Measurements from ENCODE around the gene NCOA7.
"Not testable (repeated sequence)": the region's sequence is repeated elsewhere in the genome, so short reads cannot be mapped to it uniquely, and the experiment has no call there.

The NCOA7 gene

GRCh38 chr6:125940247-125941041 lies 149.7 kb downstream of the NCOA7 start:
- H3K9me3 Mint-ChIP-seq, result no peaks in the 10 kb centered on the region

DNA sequence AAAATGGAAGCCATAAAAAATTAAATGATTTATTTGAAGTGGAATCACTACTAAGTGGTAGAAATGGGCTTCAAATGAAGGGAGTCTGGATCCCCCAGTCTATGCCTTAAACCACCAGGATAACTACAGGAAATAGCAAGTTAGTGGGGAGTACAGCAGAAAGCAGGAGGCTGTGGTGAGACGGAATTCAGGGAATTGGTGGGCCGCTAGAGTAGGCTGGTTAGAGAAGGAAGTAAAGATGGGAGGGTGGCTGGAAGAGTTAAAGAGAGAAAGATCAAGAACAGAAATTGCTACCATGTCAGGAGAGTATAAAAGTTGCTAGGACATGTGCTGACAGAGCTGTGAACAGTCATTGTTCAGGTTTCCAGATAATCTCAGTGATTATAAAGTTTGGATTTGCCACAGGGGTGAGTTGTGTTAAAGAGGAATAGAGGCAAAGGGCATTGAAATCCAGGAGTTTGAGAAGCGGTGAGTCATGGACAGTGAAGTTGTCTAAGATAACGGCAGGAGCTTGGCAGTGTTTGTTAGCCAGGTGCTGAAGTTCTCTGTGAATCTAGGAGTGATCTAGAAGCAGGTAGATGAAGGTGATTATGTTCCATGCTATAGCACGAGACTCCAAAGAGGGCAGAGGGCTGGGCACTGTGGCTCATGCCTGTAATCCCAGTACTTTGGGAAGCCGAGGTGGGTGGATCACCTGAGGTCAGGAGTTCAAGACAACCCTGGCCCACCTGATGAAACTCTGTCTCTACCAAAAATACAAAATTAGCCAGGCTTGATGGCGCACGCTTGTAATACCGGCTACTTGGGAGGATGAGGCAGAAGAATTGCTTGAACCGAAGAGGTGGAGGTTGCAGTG lies 152.1 kb downstream of the NCOA7 start:
- H3K27ac Mint-ChIP-seq, result no peak overlapping the region
- H3K9me3 Mint-ChIP-seq, result no peaks in the 10 kb centered on the region
- no peaks in the 10 kb centered on the region for H3K36me3 Mint-ChIP-seq
- H3K4me1 Mint-ChIP-seq, result peaks cover 4% of the 10 kb centered on the region
- H3K4me3 Mint-ChIP-seq, result no peak overlapping the region
- H3K27me3 Mint-ChIP-seq, result peaks cover 7% of the 10 kb centered on the region

More at GRCh38 chr6:125940247-125941041, 149.7 kb downstream of the NCOA7 start:
- no peak overlapping the region for H3K27ac Mint-ChIP-seq
- no peak overlapping the region for H3K4me3 Mint-ChIP-seq
- H3K27me3 Mint-ChIP-seq, result peaks cover 7% of the 10 kb centered on the region
- H3K4me1 Mint-ChIP-seq, result peaks cover 4% of the 10 kb centered on the region
- no peaks in the 10 kb centered on the region for H3K36me3 Mint-ChIP-seq

GRCh38 chr6:125943528-125944433 lies 153.0 kb downstream of the NCOA7 start:
- Mint-ChIP-seq H3K27ac (no peak overlapping the region), H3K4me1 (peaks cover 4% of the 10 kb centered on the region), H3K4me3 (no peak overlapping the region)

GRCh38 chr6:125944434-125944816 lies 153.7 kb downstream of the NCOA7 start:
- Mint-ChIP-seq H3K27me3 (peaks cover 3% of the 10 kb centered on the region), H3K36me3 (no peaks in the 10 kb centered on the region), H3K4me1 (peaks cover 4% of the 10 kb centered on the region), H3K27ac (no peak overlapping the region), H3K4me3 (no peak overlapping the region), H3K9me3 (no peaks in the 10 kb centered on the region)

More at GRCh38 chr6:125943528-125944433, 153.0 kb downstream of the NCOA7 start:
- H3K36me3 Mint-ChIP-seq, result no peaks in the 10 kb centered on the region
- peaks cover 7% of the 10 kb centered on the region for H3K27me3 Mint-ChIP-seq
- H3K9me3 Mint-ChIP-seq, result no peaks in the 10 kb centered on the region

DNA sequence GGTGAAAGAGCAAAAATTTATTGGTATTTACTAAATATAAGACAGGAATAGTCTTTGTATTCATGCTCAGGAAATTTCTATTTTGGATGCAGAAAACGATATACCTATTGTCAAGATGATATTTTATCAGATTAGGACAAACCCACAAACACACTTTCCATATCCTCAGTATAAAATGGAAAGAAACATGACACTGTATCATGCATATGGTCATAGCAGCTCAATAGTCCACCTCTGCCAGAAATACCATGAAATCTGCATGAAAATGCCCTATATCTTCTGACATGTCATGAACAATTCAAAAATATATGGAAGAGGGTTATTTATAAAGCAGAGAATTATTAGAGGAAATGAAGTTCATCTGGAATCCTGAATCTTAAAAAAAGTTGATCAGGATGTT lies 154.1 kb downstream of the NCOA7 start:
- Mint-ChIP-seq H3K27me3 (peaks cover 1% of the 10 kb centered on the region), H3K9me3 (no peaks in the 10 kb centered on the region), H3K27ac (no peak overlapping the region), H3K4me1 (peaks cover 4% of the 10 kb centered on the region), H3K36me3 (no peaks in the 10 kb centered on the region), H3K4me3 (no peak overlapping the region)

GRCh38 chr6:125945378-125946141 lies 154.8 kb downstream of the NCOA7 start:
- Mint-ChIP-seq H3K9me3 (no peaks in the 10 kb centered on the region), H3K27me3 (peaks cover 2% of the 10 kb centered on the region), H3K4me1 (peaks cover 4% of the 10 kb centered on the region), H3K36me3 (no peaks in the 10 kb centered on the region), H3K27ac (no peak overlapping the region), H3K4me3 (no peak overlapping the region)

DNA sequence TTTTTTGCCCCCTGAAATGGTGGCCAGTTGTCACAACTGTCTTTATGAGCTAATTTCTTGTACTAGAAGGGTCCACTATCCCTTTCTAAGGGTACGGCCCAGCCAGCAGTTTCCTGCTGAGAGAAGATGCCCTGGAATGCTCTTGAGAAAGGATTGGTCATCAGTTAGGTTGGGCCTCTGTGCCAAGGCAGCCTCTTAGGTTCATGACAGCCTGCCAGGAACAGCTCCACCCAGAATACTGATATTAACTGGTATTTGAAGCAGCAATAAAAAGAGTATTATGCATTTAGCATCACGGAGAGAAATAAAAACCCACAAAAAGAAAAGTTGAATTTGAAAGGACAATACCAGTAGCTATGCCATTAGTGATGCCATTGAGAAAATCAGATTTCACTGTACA lies 156.9 kb downstream of the NCOA7 start:
- Mint-ChIP-seq H3K9me3 (no peaks in the 10 kb centered on the region), H3K36me3 (no peaks in the 10 kb centered on the region), H3K4me1 (peaks cover 4% of the 10 kb centered on the region), H3K4me3 (no peak overlapping the region), H3K27me3 (peaks cover 2% of the 10 kb centered on the region), H3K27ac (no peak overlapping the region)

DNA sequence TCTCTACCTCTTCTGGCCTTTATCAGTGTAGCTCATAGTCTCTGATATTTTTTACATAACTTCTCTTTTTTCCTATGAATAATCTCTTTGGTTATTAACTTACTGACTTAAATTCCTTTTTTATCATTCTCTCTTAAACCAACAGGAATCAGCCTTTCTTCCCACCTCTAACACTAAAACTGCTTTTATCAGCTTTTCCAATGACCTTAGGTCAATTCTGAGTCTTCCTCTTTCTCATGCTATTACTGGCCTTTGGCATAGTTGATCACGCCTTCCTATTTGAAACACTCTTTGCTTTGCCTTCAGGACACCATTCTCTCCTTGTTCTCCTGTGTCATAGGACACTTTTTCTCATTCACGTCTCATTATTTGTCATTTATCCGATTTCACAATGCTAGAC lies 157.7 kb downstream of the NCOA7 start:
- Mint-ChIP-seq H3K4me3 (no peak overlapping the region), H3K27ac (no peak overlapping the region), H3K4me1 (peaks cover 4% of the 10 kb centered on the region), H3K9me3 (no peaks in the 10 kb centered on the region), H3K36me3 (no peaks in the 10 kb centered on the region), H3K27me3 (peaks cover 2% of the 10 kb centered on the region)

- Mint-ChIP-seq H3K9me3 (no peaks in the 10 kb centered on the region), H3K27ac (no peak overlapping the region), H3K27me3 (peaks cover 2% of the 10 kb centered on the region), H3K36me3 (no peaks in the 10 kb centered on the region), H3K4me3 (no peak overlapping the region), H3K4me1 (no peaks in the 10 kb centered on the region)
Observed at GRCh38 chr6:125949069-125949468, 158.3 kb downstream of the NCOA7 start.

GRCh38 chr6:125950293-125950692 lies 159.5 kb downstream of the NCOA7 start:
- no peak overlapping the region for H3K4me3 Mint-ChIP-seq
- H3K27me3 Mint-ChIP-seq, result peaks cover 2% of the 10 kb centered on the region
- no peaks in the 10 kb centered on the region for H3K9me3 Mint-ChIP-seq
- no peak overlapping the region for H3K27ac Mint-ChIP-seq
- no peaks in the 10 kb centered on the region for H3K4me1 Mint-ChIP-seq
- H3K36me3 Mint-ChIP-seq, result no peaks in the 10 kb centered on the region

DNA sequence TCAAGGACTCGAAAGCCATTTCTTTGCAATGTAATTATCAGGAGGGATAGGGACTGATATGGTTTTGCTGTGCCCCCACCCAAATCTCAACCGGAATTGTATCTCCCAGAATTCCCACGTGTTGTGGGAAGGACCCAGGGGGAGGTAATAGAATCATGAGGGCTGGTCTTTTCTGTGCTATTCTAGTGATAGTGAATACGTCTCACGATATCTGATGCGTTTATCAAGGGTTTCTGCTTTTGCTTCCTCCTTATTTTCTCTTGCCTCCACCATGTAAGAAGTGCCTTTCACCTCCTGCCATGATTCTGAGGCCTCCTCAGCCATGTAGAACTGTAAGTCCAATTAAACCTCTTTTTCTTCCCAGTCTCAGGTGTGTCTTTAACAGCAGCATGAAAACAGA lies 160.0 kb downstream of the NCOA7 start:
- H3K9me3 Mint-ChIP-seq, H3K36me3 Mint-ChIP-seq, H3K4me3 Mint-ChIP-seq, H3K27me3 Mint-ChIP-seq, H3K4me1 Mint-ChIP-seq, H3K27ac Mint-ChIP-seq: not testable (repeated sequence)

- H3K36me3 Mint-ChIP-seq, result no peaks in the 10 kb centered on the region
- no peak overlapping the region for H3K4me3 Mint-ChIP-seq
- no peak overlapping the region for H3K27ac Mint-ChIP-seq
- H3K27me3 Mint-ChIP-seq, result peaks cover 2% of the 10 kb centered on the region
- H3K9me3 Mint-ChIP-seq, result no peaks in the 10 kb centered on the region
- H3K4me1 Mint-ChIP-seq, result peaks cover 3% of the 10 kb centered on the region
Observed at GRCh38 chr6:125951323-125951722, 160.6 kb downstream of the NCOA7 start.

GRCh38 chr6:125952764-125953501 lies 162.2 kb downstream of the NCOA7 start:
- no peak overlapping the region for H3K4me3 Mint-ChIP-seq
- H3K9me3 Mint-ChIP-seq, result no peaks in the 10 kb centered on the region
- peaks cover 2% of the 10 kb centered on the region for H3K27me3 Mint-ChIP-seq
- H3K27ac Mint-ChIP-seq, result no peak overlapping the region
- peaks cover 3% of the 10 kb centered on the region for H3K4me1 Mint-ChIP-seq
- no peaks in the 10 kb centered on the region for H3K36me3 Mint-ChIP-seq

GRCh38 chr6:125953502-125953875 lies 162.7 kb downstream of the NCOA7 start:
- Mint-ChIP-seq H3K36me3 (no peaks in the 10 kb centered on the region), H3K4me1 (peaks cover 3% of the 10 kb centered on the region), H3K4me3 (no peak overlapping the region), H3K9me3 (no peaks in the 10 kb centered on the region), H3K27me3 (peaks cover 2% of the 10 kb centered on the region), H3K27ac (no peak overlapping the region)
